ENCODE data around the gene SYDE1.

The SYDE1 gene

DNA sequence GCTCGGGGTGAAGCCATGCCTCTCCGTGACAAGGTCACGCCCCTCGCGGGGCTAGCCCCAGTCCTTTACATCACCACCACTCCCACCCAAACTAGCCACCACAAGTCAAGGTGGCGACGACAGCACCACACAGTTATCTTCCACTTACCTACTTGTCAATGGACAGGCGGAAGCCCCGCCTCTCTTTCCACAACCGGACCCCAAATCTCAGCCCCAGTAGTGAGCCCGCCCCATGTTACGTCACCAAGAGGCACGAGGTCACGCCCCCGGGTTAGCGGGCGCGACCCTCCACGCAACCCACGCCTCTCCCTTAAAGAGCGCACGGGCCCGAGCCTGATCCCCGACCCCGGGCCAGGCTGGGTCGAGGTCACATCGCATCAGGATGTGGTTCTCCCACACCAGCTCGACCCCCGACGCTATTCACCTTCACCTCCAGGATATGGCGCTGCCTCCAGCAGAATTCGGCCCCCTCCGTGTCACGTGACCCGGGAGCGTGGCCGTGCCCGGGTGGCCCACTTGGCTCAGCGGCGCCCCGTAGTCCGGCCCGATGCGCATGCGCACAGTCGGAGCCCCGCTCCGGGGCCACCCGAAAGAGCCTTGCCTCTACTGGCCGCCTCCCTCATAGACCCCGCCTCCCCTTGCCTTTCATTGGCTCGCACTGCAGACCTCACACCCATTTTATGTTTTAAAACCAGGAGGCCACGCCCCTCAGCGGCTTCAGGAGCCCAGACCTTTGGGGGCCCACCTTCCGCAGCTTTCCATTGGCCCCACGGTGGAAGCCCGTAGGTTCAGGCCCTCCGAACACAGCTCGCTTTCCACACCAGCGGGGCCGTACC is 18.2 kb downstream of the SYDE1 start:
- DNase-seq = peak; percentile 100

DNA sequence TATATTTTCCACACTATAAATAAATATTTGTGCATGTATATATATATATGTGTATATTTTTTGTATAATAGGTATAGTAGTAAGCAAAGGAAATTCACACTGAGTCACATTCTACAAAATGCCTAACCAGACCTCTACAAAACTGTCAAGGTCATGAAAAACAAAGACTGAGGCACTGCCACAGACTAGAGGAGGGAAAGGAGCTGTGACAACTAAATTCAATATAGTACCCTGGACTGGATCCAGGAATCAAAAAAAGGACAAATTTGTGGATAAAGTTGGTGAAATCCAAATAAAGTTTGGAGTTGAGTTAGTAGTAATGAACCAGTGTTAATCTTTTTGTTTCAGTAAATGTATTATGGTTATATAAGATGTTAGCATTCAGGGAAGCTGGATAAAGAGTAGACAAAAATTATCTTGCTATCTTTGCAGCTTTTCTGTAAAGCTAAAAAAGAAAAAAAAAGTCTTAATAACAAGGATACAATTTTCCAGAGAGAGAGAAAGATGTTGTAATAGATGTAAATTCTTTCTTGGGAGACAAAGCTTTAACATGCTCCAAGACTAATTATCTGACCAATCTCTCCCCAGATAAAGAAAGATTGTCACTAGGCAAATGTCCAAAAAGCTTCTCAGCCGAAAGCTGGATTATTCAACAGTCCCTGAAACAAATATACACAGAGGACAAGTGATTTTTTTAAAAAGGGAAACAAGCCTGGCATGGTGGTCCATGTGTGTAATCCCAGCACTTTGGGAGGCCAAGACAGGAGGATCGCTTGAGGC is 19.1 kb downstream of the SYDE1 start:
- DNase-seq = no peak

DNA sequence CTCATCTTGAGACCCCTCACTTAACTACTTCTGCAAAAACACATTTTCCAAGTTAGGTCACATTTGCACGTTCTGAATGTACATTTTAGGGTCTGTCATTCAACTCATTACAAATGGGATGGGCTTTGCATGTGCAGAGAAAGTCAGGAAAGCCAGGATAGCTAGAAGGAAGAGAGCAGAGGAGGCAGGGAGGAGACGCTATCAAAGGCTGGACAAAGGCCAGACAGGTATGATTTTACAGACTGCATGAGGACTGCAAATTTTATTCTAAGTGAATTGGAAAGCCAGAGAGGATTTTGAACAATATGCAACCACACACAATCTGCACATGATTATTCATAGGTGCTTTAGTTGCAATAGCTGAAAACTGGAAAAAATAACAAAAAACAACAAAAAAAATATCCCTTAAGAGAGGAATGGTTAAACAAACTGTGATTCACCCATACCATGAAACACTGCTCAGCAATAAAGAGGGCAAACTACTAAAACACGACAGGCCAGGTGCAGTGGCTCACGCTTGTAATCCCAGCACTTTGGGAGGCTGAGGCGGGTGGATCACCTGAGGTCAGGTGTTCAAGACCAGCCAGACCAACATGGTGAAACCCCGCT is 21.1 kb downstream of the SYDE1 start:
- no peak for DNase-seq

DNA sequence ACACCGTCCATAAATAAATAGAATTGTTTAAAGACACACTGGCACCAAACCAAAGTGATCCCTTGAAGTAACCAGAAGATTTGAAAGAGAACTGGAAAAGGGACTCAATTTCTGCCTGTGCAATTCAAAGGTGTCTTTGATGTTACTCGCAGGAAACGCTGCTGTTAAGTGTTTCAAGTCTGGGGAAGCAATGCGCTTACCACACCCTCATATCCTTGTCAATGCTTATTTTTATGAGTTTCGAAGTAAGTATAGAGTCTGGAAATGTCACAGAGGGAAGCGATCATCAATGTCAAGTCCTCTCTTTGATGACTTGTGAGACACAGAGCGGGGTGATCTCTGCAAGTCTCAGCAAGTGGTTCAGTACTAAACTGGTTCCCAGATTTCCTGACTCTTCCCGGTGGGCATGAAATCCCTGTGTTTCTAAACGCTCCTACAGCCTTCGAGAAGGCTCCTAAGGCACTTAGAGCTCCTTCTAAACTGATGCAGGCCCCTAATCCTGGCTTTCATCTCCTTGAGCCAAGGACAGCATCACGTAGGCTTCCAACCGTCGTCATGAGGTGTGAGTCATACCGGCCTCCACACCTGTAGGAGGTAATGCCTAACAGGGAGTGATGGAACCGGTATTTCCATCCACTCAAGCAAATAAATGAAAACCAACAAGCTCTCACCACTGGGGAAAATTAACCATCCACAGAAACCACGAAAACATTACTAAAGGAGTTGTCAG is 22.8 kb downstream of the SYDE1 start:
- DNase-seq = no peak

DNA sequence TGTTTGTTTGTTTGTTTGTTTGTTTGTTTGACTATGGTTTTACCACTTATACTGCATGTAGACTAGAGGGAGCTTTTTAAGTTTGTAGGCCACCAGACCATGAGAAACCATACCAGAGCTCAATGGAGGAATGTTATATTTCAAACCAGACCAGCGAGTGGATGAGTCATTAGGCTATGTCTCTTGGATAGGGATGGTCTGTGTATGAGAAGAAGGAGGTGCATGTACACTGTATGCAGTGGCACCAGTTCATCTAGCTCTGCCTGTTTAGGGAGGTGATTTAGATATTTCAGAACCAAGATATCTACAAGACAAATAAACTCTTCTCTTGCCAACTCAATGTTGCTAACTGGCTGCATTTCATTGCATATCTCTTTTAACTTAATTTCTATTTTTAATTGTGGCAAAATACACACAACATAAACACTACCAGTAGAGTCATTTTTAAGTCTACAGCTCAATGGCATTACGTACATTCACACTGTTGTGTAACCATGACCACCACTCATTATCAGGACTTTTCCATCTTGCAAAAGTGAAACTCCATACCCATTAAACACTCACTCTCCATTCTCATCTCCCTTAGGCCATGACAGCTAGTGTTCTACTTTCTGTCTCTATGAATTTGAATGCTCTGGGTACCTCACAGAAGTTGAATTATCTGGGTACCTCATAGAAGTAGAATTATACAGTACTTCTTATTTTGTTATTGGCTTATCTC is 29.2 kb downstream of the SYDE1 start:
- DNase-seq = peak; percentile 25

DNA sequence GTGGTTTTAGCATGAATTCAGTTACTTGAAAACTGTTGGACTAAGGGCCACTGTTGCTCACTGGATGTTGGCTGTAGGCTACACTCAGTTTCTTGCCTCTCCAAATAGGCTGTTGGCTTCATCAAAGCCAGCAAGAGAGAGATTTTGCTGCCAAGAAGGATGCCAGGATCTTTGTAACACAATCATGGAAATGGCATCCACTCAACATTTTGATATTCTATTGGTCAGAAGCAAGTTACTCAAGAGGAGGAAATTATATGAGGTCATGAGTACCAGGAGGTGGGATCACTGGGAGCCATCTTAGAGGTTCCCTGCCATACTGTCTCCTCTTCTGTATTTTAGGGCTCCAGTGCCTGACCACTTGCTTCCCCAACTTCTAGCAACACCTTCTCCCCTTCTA is 30.6 kb downstream of the SYDE1 start:
- DNase-seq = no peak

DNA sequence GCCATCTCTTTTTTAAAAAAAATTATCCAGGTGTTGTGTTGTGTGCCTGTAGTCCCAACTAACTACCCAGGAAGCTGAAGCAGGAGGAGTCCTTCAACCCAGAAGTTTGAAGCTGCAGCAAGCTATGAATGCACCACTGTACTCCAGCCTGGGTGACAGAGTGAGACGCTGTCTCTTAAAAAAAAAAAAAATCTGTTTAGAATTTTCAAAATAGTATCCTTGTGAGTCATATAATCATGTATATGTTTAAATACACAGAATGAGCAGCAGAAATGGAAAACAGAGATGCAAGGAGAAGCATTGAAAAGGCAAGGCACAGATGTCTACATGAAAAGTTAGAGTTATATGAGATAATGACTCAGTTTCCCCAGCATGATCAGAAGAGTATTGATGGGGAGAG is 31.2 kb downstream of the SYDE1 start:
- DNase-seq = no peak

DNA sequence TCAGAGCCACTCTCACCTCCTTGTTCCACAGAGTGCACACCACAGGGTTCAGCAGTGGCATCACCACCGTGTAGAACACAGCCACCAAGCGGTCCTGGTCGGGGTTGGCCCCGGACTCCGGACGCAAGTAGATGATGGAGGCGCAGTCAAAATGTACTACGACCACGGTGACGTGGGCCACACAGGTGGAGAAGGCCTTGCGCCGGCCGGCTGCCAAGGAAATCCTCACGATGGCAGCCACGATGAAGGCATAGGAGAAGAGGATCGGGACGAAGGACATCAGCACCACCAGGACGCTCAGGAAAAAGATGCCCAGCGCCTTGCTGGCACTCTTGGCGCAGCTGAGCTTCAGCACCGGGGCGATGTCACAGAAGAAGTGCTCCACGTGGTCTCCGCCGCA is 33.9 kb downstream of the SYDE1 start:
- DNase-seq = no peak

DNA sequence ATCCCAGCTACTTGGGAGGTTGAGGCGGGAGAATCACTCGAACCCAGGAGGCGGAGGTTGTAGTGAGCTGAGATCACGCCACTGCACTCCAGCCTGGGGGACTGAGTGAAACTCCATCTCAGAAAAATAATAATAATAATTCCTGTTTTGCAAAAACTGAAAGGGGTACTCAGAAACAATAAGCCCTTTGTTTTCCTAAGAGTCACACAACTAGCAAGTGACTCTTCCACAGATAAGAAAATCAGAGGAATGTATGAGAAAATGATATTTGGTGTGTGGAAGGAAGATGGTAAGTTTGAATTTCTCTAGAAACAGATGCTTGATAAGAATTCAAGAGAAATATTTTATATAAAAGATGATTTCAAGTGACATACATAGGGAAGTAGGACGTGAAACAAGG is 35.1 kb downstream of the SYDE1 start:
- DNase-seq = no peak

DNA sequence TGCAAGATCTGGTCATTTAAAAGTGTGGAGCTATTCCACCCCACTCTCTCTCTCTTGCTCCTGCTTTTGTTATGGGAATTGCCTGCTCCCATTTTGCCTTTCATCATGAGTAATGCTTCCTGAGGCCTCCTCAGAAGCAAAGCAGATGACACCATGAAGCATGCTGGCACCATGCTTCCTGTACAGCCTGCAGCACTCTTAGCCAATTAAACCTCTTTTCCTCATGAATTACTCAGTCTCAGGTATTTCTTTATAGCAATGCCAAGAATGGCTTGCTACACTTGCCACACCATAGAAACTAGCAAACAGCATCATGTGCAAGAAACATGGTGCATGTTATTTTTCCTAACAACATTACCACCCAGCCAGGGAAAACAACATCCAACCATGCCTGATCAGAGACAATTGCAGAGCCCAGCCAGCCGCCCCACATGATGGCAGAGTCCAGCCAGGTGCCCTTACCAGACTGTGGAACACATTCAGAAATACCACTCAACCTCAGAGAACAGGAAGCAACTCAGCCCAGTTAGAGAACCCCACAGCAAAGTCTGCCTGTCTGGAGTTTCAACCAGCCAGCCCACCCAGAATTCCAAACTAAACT is 36.9 kb downstream of the SYDE1 start:
- no peak for DNase-seq

DNA sequence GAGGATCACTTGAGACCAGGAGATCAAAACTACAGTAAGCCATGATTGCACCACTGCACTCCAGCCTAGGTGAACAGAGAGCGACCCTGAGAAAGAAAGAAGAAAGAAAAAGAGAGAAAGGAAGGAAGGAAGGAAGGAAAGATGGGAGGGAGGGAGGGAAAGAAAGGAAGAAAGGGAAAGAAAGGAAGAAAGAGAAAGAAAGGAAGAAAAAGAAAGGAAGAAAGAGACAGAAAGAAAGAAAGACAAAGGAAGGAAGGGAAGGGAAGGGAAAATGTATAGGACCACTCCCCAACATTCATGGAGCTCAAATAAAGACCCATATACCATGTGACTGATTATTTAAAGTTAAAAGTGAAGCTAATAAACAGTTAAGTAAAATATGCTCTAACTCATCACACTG is 39.9 kb downstream of the SYDE1 start:
- no peak for DNase-seq

DNA sequence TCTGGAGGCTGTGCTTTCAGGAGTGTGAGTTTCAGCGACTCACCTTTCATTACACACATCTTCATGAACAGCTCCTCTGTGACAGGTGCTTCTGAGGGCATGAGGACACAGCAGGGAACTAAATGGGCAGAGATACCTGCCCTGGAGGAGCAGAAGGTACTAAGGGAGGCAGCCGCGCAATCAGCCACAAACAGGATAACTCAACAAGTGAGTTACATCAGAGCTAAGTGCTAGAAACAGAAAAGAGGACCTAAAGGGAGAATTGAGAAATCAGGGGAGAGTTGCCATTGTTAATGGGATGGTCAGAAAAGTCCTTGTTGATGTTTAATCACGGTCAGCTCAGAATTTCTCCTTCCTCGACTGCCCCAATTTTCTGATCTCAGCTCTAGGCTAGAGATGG is 42.5 kb downstream of the SYDE1 start:
- DNase-seq = peak; percentile 32

DNA sequence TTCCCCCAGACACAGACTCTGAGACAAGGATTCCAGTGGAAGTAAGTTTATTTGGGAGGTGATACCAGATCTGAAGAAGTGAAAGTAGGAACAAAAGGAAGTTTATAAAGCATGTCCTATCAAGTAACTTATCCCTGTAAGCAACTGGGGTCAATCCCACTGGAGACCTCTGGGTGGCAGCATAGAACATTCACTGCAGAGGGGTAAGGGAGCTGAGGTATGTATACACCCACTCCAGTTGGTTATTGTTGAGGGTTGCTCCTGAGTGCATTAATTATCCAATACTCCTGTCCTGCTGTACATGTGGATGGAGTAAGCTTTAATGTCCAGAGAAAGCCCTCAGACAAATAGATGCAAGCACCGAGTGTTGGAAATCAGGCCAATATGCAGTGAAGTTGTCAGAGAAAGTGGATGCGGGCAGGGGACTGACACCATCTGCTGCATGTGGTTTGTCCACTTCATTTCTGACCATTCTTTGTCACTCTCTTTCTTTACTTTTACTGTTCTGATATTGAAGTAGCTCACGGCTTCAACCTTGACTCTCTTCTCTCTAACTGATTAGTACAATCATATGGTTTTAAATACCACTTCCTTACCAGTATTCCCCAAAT is 46.9 kb downstream of the SYDE1 start:
- DNase-seq = peak; percentile 73

DNA sequence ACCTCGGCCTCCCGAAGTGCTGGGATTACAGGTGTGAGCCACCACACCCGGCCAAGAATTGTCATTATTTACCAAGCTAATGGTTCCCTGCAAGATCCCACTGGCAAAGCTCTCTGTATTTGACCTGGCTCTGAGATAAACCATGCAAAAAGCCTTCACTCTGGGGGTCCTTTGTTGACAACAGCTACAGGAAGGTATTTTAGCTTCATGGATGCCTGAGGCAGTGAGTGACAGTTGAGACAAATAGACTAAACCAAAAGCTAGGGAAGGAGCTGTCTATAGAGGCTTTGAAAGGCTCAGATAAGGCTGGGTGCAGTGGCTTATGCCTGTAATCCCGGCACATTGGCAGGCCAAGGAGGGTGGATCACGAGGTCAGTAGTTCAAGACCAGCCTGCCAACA is 48.1 kb downstream of the SYDE1 start:
- no peak for DNase-seq

DNA sequence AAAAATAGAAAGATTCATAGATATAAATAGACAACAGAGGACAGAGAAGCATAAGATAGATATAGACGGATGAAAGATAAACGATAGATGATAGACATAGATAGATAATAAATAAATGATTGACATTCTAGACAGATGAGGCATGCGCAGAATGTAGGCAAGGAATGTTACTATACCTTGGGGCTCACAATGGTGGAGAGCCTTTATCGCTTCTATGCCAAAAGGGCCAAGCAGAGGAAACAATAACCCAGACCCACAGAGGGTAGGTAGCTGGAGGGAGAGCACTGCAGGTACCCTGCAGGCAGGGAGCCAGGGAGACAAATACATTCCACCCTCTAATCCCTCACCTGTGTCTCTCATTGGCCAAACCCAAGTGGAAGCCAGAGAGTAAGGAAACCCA is 49.2 kb downstream of the SYDE1 start:
- no peak for DNase-seq

DNA sequence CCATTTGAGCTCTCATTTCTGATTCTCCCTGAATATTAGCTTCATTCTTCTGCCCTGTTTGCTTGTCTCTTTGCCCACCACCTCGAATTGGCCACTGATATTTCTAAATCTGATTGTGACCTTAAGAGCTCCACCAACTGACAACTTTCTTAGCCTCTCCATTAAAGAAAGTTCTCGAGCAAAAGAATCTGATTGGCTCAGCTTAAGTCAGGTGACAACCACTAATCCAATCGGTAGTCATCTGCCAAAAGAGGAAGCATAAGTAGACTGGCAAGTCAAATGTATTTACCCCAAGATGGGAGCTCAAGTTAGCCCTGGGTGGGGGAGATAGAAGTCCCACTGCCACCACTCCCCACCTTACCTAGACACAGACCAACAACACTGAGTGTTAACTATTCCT is 52.0 kb downstream of the SYDE1 start:
- peak; percentile 15 for DNase-seq

DNA sequence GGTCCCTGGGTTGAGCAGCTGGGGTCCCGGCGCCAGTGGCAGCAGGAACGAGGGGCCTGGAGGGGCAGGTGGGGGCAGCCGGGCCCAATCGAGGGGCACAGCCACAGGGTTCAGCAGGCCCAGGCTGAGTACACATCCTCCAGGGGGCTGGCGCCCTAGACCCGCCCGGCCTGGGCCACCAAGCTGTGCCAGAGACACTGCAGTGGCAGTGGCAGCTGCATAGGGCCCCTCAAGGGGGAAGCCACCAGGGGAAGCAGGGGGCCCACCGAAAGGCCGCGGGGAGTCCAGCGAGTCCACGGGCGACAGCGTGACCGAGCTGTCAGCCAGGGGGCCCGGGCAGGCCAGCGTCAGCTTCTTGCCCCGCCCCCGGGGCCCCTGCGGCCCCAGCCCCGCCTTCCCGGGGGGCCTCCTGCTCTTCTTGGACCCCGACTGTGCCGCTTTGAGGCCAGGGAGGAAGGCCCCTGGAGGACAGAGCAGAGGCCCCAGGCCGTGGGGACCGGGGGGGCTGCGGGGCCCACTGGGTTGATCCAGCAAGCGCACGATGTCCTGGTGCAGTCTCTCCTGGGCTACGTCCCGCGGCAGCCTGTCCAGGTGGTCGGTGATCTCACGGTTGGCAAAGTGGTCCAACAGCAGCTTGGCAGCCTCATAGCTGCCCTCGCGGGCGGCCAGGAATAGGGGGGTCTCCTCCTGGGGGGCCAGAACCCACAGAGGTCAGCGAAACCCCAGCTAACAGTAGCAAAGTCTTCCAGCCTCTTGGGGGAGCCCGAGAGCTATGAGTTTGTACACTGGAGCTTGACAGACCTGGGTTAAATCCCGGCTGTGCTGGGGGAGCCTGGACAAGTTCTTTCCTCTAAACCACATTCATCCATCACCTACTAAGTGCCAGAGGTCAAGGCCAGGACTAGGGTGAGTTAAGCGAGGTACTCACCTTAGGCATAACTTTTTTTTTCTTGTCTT is 54.1 kb downstream of the SYDE1 start:
- no peak for DNase-seq

All from hematopoietic multipotent progenitor cell treated with erythropoietin and hydrocortisone succinate and interleukin-3 and kit ligand, for 4 days (in vitro differentiated cells).